ENCODE data around the gene VIPAS39. TPM values are rescaled to one million over a fixed set of nuclear protein-coding genes. Genes with fewer than 3 reads are reported as not detected.
A peak's percentile ranks its signal among the peaks of the same experiment; 100 is the strongest.

Gene VIPAS39
- total and polyA plus RNA-seq, 2 of the 13 experiments (the other 11 are each of a cell fraction or from before 2014, with no cell fraction given) = 13.3 to 21.5 TPM

DNA sequence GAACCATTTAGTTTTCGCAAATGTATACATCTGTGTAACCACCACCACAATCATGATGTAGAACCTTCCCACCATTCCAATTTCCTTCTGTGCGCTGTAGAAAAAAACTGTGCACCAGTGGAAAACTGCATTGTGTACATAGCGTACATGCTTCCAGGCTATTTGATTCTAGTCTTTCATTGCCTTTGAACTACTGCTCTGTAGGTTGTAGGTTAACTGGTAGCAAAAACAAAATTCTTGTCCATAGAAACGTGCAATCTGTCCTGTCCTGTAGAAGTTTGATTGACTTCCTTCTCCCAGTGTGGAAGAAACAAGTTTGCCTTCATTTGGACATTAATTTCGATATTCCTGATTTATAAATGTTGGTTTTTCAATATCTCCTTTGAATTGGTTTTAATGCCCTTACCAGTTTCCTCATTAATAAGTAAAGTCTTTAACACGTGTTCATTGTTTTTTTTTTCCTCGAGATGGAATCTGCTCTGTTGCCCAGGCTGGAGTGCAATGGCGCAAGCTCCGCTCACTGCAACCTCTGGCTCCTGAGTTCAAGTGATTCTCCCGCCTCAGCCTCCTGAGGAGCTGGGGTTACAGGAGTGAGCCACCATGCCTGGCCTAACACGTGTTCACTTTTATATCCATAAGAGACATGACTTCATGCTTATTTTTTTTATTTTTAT, 44.8 kb upstream of the VIPAS39 start (continued):
- TF ChIP-seq, protein P1, sequence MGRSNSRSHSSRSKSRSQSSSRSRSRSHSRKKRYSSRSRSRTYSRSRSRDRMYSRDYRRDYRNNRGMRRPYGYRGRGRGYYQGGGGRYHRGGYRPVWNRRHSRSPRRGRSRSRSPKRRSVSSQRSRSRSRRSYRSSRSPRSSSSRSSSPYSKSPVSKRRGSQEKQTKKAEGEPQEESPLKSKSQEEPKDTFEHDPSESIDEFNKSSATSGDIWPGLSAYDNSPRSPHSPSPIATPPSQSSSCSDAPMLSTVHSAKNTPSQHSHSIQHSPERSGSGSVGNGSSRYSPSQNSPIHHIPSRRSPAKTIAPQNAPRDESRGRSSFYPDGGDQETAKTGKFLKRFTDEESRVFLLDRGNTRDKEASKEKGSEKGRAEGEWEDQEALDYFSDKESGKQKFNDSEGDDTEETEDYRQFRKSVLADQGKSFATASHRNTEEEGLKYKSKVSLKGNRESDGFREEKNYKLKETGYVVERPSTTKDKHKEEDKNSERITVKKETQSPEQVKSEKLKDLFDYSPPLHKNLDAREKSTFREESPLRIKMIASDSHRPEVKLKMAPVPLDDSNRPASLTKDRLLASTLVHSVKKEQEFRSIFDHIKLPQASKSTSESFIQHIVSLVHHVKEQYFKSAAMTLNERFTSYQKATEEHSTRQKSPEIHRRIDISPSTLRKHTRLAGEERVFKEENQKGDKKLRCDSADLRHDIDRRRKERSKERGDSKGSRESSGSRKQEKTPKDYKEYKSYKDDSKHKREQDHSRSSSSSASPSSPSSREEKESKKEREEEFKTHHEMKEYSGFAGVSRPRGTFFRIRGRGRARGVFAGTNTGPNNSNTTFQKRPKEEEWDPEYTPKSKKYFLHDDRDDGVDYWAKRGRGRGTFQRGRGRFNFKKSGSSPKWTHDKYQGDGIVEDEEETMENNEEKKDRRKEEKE (IDR thresholded peaks at IDR 0.05) = no peak
- TF ChIP-seq, protein P2, sequence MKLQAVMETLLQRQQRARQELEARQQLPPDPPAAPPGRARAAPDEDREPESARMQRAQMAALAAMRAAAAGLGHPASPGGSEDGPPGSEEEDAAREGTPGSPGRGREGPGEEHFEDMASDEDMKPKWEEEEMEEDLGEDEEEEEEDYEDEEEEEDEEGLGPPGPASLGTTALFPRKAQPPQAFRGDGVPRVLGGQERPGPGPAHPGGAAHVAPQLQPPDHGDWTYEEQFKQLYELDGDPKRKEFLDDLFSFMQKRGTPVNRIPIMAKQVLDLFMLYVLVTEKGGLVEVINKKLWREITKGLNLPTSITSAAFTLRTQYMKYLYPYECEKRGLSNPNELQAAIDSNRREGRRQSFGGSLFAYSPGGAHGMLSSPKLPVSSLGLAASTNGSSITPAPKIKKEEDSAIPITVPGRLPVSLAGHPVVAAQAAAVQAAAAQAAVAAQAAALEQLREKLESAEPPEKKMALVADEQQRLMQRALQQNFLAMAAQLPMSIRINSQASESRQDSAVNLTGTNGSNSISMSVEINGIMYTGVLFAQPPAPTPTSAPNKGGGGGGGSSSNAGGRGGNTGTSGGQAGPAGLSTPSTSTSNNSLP (IDR thresholded peaks at IDR 0.05; ENCODE audit: low read depth, low read length) = peak; percentile 60; the same call in 1 of the 2 replicates
- TF ChIP-seq MAFK (conservative IDR thresholded peaks at IDR 0.05 in 1 of 2, IDR thresholded peaks at IDR 0.05 in 1 of 2; ENCODE audit: low read length in 2 of 2) (no peak), ZNF83 (CRISPR knock-in tag; IDR thresholded peaks at IDR 0.05; ENCODE audit: borderline replicate concordance) (no peak), ZSCAN12 (CRISPR knock-in tag; IDR thresholded peaks at IDR 0.05) (no peak), ZFP36 (IDR thresholded peaks at IDR 0.05; ENCODE audit: borderline replicate concordance, low read depth, low read length, partially characterized antibody) (no peak), PHF21A (CRISPR knock-in tag; IDR thresholded peaks at IDR 0.05) (peak; percentile 63; the same call in 1 of the 2 replicates), ZNF772 (CRISPR knock-in tag; IDR thresholded peaks at IDR 0.05) (no peak), ZNF841 (CRISPR knock-in tag; IDR thresholded peaks at IDR 0.05; ENCODE audit: borderline replicate concordance) (no peak), ZSCAN30 (CRISPR knock-in tag; IDR thresholded peaks at IDR 0.05) (no peak), ZNF12 (CRISPR knock-in tag; IDR thresholded peaks at IDR 0.05) (no peak)
- TF ChIP-seq, protein P3, sequence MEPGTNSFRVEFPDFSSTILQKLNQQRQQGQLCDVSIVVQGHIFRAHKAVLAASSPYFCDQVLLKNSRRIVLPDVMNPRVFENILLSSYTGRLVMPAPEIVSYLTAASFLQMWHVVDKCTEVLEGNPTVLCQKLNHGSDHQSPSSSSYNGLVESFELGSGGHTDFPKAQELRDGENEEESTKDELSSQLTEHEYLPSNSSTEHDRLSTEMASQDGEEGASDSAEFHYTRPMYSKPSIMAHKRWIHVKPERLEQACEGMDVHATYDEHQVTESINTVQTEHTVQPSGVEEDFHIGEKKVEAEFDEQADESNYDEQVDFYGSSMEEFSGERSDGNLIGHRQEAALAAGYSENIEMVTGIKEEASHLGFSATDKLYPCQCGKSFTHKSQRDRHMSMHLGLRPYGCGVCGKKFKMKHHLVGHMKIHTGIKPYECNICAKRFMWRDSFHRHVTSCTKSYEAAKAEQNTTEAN (CRISPR knock-in tag; conservative IDR thresholded peaks at IDR 0.05) = peak; percentile 72; the same call in 1 of the 2 replicates
- TF ChIP-seq, protein P4, sequence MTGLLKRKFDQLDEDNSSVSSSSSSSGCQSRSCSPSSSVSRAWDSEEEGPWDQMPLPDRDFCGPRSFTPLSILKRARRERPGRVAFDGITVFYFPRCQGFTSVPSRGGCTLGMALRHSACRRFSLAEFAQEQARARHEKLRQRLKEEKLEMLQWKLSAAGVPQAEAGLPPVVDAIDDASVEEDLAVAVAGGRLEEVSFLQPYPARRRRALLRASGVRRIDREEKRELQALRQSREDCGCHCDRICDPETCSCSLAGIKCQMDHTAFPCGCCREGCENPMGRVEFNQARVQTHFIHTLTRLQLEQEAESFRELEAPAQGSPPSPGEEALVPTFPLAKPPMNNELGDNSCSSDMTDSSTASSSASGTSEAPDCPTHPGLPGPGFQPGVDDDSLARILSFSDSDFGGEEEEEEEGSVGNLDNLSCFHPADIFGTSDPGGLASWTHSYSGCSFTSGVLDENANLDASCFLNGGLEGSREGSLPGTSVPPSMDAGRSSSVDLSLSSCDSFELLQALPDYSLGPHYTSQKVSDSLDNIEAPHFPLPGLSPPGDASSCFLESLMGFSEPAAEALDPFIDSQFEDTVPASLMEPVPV (CRISPR knock-in tag; IDR thresholded peaks at IDR 0.05) = no peak
- TF ChIP-seq, protein P5, sequence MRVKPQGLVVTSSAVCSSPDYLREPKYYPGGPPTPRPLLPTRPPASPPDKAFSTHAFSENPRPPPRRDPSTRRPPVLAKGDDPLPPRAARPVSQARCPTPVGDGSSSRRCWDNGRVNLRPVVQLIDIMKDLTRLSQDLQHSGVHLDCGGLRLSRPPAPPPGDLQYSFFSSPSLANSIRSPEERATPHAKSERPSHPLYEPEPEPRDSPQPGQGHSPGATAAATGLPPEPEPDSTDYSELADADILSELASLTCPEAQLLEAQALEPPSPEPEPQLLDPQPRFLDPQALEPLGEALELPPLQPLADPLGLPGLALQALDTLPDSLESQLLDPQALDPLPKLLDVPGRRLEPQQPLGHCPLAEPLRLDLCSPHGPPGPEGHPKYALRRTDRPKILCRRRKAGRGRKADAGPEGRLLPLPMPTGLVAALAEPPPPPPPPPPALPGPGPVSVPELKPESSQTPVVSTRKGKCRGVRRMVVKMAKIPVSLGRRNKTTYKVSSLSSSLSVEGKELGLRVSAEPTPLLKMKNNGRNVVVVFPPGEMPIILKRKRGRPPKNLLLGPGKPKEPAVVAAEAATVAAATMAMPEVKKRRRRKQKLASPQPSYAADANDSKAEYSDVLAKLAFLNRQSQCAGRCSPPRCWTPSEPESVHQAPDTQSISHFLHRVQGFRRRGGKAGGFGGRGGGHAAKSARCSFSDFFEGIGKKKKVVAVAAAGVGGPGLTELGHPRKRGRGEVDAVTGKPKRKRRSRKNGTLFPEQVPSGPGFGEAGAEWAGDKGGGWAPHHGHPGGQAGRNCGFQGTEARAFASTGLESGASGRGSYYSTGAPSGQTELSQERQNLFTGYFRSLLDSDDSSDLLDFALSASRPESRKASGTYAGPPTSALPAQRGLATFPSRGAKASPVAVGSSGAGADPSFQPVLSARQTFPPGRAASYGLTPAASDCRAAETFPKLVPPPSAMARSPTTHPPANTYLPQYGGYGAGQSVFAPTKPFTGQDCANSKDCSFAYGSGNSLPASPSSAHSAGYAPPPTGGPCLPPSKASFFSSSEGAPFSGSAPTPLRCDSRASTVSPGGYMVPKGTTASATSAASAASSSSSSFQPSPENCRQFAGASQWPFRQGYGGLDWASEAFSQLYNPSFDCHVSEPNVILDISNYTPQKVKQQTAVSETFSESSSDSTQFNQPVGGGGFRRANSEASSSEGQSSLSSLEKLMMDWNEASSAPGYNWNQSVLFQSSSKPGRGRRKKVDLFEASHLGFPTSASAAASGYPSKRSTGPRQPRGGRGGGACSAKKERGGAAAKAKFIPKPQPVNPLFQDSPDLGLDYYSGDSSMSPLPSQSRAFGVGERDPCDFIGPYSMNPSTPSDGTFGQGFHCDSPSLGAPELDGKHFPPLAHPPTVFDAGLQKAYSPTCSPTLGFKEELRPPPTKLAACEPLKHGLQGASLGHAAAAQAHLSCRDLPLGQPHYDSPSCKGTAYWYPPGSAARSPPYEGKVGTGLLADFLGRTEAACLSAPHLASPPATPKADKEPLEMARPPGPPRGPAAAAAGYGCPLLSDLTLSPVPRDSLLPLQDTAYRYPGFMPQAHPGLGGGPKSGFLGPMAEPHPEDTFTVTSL (CRISPR knock-in tag; IDR thresholded peaks at IDR 0.05; ENCODE audit: borderline replicate concordance) = peak; percentile 69; the same call in 1 of the 2 replicates
